ENCODE data around the gene PAM.
"Not testable (repeated sequence)": the region's sequence is repeated elsewhere in the genome, so short reads cannot be mapped to it uniquely, and the experiment has no call there.

Gene PAM

DNA sequence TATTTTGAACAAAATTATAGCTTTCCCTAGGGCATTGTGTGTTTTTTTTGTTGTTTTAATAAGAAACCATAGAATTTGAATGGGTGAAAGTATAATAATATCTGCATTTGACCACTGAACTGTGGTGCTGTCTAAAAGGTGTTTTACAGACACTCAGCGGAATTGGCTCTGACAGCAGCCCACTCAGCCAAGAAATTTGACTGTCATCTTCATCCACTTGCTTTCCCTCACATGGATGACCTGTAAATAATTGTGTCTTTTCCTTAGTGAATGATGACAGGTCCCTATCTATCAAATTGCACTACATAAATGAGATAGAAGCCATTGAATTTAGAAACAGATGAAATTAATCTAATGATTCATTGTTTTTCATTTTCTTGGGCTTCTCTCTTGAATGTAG is 150.0 kb downstream of the PAM start:
- no peak for DNase-seq

DNA sequence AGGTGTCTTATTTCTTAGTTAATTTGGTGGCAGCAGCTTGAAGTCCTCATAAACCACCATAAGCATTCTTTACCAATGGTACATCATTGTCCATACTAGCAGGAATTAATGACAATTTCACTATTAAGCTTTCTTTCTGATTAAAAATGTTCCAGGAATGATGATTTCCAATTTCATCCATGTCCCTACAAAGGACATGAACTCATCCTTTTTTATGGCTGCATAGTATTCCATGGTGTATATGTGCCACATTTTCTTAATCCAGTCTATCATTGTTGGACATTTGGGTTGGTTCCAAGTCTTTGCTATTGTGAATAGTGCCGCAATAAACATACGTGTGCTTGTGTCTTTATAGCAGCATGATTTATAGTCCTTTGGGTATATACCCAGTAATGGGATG is 152.0 kb downstream of the PAM start:
- DNase-seq, result not testable (repeated sequence)

- DNase-seq, result no peak
Observed at GRCh38 chr5:102910240-102911226, 155.4 kb downstream of the PAM start.

DNA sequence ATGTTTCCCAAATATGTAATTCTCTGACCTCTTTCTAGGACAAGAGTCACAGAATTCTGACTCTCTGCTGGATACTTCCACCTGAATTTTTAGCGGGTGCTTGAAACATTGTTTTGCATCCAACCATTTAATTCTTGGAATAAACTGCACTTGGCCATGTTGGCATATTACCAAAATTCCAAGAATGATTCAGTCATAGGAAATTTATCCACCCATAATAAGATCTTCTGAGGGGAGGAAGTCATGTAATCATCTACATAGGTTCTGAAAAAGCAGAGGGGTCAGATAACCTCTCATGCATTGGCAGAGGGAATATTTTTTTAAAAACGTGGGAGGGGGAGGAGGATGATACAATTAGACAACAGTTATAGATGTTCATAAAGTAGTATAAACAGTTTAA is 156.9 kb downstream of the PAM start:
- DNase-seq, result no peak

GRCh38 chr5:102916109-102916508 is 161.0 kb downstream of the PAM start:
- DNase-seq, result no peak

GRCh38 chr5:102918986-102919610 is 164.0 kb downstream of the PAM start:
- DNase-seq, result no peak

- DNase-seq, result no peak
Observed at GRCh38 chr5:102920762-102921161, 165.7 kb downstream of the PAM start.

- no peak for DNase-seq
Observed at GRCh38 chr5:102921341-102922044, 166.4 kb downstream of the PAM start.

GRCh38 chr5:102922111-102922720 is 167.1 kb downstream of the PAM start:
- DNase-seq, result no peak

DNA sequence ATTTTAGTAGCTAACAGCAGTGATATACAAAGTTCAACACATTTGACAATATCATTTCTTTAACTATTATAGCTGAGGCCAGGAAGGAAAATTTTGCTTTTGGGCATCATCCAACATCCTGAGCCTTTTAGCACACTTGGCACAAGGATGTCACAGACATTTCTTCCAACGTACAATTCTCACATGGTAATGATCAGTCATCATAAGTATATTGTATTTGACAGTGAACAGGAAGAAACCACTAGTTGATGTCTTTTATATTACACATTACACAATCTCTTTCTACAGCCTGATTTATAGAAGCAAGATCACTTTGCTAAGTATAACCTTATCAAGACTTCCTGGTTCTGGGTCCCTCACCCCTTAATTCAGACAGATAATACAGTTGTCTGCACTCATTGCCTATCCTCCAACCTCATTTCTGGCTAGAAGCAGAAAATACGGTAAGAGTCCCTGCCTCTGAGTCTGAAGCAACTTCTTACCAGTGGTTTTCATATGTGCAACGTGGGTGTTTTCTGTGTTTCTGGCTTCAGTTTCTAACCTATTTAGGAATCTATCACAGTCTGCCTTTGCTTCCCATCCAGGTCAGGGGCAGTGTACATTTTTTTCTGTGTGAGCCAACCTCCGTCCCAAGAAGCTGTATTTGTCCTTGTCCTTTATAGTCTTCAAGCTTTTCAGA is 167.8 kb downstream of the PAM start:
- DNase-seq, result no peak

GRCh38 chr5:102924963-102925362 is 169.9 kb downstream of the PAM start:
- no peak for DNase-seq

GRCh38 chr5:102927007-102927406 is 171.9 kb downstream of the PAM start:
- no peak for DNase-seq

- DNase-seq, result no peak
Observed at GRCh38 chr5:102930244-102930643, 175.1 kb downstream of the PAM start.

DNA sequence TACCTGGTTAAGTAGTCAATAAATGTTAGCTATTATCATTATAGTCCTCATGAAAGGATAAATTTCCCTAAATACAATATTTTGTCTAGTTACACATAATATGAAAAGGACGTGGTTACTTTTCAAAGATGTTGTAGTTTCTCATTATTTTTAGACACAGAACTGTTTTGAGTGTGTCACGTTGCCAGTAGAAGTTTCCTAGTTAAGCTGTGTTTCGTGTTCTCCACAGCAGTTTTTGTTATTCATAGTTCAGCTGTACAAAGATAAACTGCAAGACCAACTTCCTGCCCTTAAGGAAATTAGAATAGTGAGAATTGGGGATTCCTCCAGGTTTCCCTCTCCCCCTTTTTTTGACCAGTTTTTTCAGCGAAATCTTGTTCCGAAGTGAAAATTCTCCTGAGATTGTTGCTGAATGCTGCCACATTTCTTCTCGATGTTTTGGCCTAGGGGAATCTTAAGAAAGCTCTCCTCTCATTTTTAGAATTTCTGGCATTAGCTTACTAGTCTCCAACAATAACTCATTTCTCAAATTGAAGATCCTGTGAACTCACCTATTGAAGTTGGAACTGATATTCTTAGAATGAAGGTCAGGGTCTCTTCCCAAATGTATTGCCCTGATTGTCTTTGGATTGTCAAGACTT is 176.1 kb downstream of the PAM start:
- no peak for DNase-seq

DNA sequence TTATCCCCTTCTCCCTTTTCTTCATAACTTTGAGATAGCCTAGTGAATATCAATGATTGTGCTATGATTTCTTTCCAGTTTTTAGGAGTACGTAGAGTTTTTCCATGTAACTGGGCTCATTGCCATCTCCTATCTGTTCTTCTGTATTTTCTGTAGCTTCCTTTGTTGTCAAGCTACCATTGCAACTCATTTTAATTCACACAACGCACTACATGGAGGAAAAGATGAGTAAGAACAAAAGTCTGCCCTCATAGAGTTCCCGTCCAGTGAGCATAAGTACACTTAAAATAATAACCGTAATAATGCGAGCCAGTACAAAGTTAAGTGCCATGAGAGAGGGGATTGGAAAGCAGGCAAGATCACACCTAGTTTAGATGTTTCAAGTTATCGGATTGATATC is 177.7 kb downstream of the PAM start:
- DNase-seq, result no peak

DNA sequence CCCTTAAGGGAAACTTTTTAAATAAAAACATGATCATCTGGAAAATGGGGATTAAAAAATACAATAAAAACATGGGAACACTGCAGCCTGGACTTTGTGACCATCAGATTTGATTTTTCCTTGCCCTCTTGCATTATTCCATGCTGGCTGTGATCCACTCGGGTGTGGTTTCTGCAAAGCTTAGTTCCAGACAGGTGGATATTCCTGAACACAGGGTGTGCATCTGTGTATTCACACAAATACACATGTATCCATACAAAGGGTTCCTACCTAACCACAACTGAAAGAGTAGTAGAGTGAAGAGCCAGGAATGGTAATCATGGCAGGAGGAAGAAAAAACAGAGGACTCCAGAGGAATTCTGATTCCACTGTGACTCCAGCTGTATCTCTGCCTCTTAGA is 178.2 kb downstream of the PAM start:
- no peak for DNase-seq

- DNase-seq, result no peak
Observed at GRCh38 chr5:102933721-102934459, 178.8 kb downstream of the PAM start.

DNA sequence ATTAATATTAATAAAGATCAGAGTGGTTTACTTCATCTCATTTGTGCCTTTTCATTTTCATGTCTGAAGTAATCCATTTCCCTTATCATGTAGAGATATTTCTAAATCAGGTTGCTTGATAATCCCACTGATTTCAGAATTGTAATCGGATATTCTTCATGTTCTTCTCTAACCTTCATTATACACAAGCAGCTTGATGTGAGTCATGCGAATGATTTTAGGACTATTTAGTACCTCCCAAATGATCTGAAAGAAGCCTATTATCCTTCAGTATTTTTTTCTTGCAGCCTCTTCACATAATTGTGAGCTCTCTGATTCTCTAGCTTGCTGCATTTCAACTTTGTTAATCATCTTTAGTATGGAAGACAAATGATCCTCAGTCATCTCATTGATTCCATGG is 182.8 kb downstream of the PAM start:
- DNase-seq, result no peak

DNA sequence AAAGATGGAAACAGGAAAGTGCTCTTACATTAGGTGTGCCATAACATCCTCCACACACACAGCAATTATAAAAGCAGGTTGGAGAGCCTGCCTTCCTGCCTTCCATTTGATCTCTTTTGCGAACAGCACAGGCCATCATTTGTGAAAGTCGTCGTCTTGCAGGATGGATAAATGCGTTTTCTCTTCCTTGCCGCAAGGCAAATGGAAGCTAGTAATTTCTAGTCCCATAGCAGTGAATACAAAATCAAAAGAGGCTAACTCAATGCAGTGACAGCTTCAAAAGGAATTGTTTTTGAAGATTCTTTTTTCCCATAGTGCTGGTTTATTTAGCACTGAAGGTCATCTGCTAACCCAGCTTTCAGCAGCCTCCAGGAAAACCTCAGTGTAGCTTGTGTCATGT is 186.0 kb downstream of the PAM start:
- no peak for DNase-seq

DNA sequence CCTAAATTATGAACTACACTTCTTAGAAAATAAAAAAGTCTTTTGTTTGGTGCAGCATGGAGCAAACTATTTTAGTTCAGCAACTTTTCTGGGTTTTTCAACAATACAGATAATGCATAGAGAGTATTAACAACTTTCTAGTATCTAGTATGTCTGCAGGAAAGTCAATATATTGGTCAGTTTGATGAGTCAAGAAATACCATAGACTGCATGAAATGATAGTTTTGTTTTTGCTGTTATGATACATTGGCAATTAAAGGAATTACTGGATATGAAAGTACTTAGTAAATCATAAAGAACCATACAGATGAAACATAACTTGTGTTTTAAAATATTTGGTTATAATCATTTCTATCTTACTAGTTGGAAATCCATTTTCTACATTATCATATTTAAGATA is 191.3 kb downstream of the PAM start:
- no peak for DNase-seq

- DNase-seq, result no peak
Observed at GRCh38 chr5:102946971-102947370, 191.9 kb downstream of the PAM start.
